HCT116 (cell line): ENCODE data around the gene NFATC1. TPM values are rescaled to one million over a fixed set of nuclear protein-coding genes. Genes with fewer than 3 reads are reported as not detected.

ENCODE experiments used
- ATAC-seq: fragments of 200-7000 bp; cut with Tn5 transposase; 2 replicates; pipeline ENCODE4 v1.9.1; 2020; ENCODE audit warnings: mild to moderate bottlenecking, moderate library complexity
- BruUV-seq: library from RNA; stranded (reverse); fragments of 400-500 nt; replicated peaks from 2 replicates; lab custom pipeline; 2021; lab: Mats Ljungman, UMichigan
- CTCF ChIA-PET: fragments of 300-600 bp; sonication (Branson Sonifier 250); formaldehyde crosslinking; loops from one replicate; lab custom pipeline; 2021; ENCODE audit warnings: antibody characterized with exemption; lab: Charles Lee
- POLR2A ChIA-PET: fragments of 300-600, 350-600 bp; sonication (Branson Sonifier 250); formaldehyde crosslinking; loops from one replicate; lab custom pipeline; 2021; ENCODE audit warnings: antibody characterized with exemption; lab: Charles Lee
- RAD21 ChIA-PET, 2 experiments: fragments of 300-600 bp; sonication (Branson Sonifier 250); formaldehyde crosslinking; loops; one replicate each; lab custom pipeline; 2023; ENCODE audit warnings: low total read pairs in 2 of 2; ENCODE audit not compliant: uncharacterized antibody in 2 of 2, unreplicated experiment in 2 of 2, low non-redundant PET in 1 of 2; lab: Charles Lee
- DNase-seq: peaks from one replicate; pipeline ENCODE4 v3.0.0-alpha.2; 2010; ENCODE audit warnings: low read depth, low spot score
- H2AFZ ChIP-seq: fragments of 200-600 bp; shearing (Covaris generic), sonication (generic); 2 replicates; pipeline ENCODE4 v1.6.1; 2017; ENCODE audit warnings: low read depth, mixed run types, mixed read lengths, antibody characterized with exemption, low read length; ENCODE audit not compliant: poor library complexity, severe bottlenecking
- H3K27ac ChIP-seq: 2 replicates; pipeline ENCODE4 v1.5.1; 2012; ENCODE audit warnings: low read depth, low read length
- H3K27me3 ChIP-seq: fragments of 200-600 bp; sonication (generic); 2 replicates; pipeline ENCODE4 v1.6.1; 2016; ENCODE audit warnings: mixed run types, low read length, mixed read lengths; ENCODE audit not compliant: insufficient read depth
- H3K36me3 ChIP-seq, 2 experiments: fragments of 200-500 bp in 1 of 2; fragments of 200-600 bp in 1 of 2; sonication (Bioruptor generic) in 1 of 2; sonication (generic) in 1 of 2; 2 replicates each; pipeline versions ENCODE4 v1.5.1 to v1.6.1; 2014 to 2016; ENCODE audit warnings: low read length in 2 of 2, inconsistent platforms in 1 of 2, mixed read lengths in 1 of 2, mixed run types in 1 of 2; ENCODE audit not compliant: insufficient read depth in 2 of 2, control insufficient read depth in 1 of 2
- H3K4me1 ChIP-seq, 2 experiments: fragments of 200-600 bp in 1 of 2; sonication (generic) in 1 of 2; 2 replicates each; pipeline versions ENCODE4 v1.5.1 to v1.6.1; 2012 to 2017; ENCODE audit warnings: low read length in 2 of 2, inconsistent platforms in 1 of 2, mild to moderate bottlenecking in 1 of 2, mixed read lengths in 1 of 2, mixed run types in 1 of 2, moderate library complexity in 1 of 2; ENCODE audit not compliant: insufficient read depth in 2 of 2, control insufficient read depth in 1 of 2
- H3K4me2 ChIP-seq: fragments of 200-600 bp; sonication (generic); 2 replicates; pipeline ENCODE4 v1.6.1; 2017; ENCODE audit warnings: mixed run types, low read length, mixed read lengths
- H3K4me3 ChIP-seq, 2 experiments: fragments of 200-600 bp in 1 of 2; sonication (generic) in 1 of 2; replicated peaks in 1 of 2; 2 replicates each; pipeline ENCODE4 v1.5.1; 2011 to 2016; ENCODE audit warnings: low read length in 2 of 2, control low read depth in 1 of 2, low read depth in 1 of 2, mild to moderate bottlenecking in 1 of 2, mixed read lengths in 1 of 2, mixed run types in 1 of 2
- H3K79me2 ChIP-seq: fragments of 200-600 bp; sonication (generic); 2 replicates; pipeline ENCODE4 v1.6.1; 2017; ENCODE audit warnings: mild to moderate bottlenecking, mixed run types, low read length, moderate library complexity, mixed read lengths; ENCODE audit not compliant: insufficient read depth
- H3K9ac ChIP-seq: fragments of 200-600 bp; sonication (generic); 2 replicates; pipeline ENCODE4 v1.6.1; 2016; ENCODE audit warnings: low read length, mixed read lengths
- H3K9me2 ChIP-seq: fragments of 200-600 bp; sonication (generic), shearing (Covaris generic); 2 replicates; pipeline ENCODE4 v1.6.1; 2017; ENCODE audit warnings: mixed run types, mild to moderate bottlenecking, moderate library complexity; ENCODE audit not compliant: insufficient read depth
- H3K9me3 ChIP-seq, 2 experiments: fragments of 200-500 bp in 1 of 2; fragments of 200-600 bp in 1 of 2; sonication (Bioruptor generic) in 1 of 2; sonication (generic) in 1 of 2; 2 replicates each; pipeline ENCODE4 v1.6.1; 2014 to 2017; ENCODE audit warnings: low read length in 2 of 2, mixed read lengths in 2 of 2, inconsistent platforms in 1 of 2, low read depth in 1 of 2, mild to moderate bottlenecking in 1 of 2, mixed run types in 1 of 2, moderate library complexity in 1 of 2; ENCODE audit not compliant: control insufficient read depth in 1 of 2, insufficient read depth in 1 of 2
- H4K20me1 ChIP-seq: fragments of 200-600 bp; sonication (generic), shearing (Covaris generic); 2 replicates; pipeline ENCODE4 v1.6.1; 2017; ENCODE audit warnings: mixed run types, mild to moderate bottlenecking, moderate library complexity; ENCODE audit not compliant: insufficient read depth
- CBX3 ChIP-seq: IDR thresholded peaks from 2 replicates; pipeline ENCODE4 v1.6.1; 2012; ENCODE audit warnings: low read depth
- CEBPB ChIP-seq: IDR thresholded peaks from 2 replicates; pipeline ENCODE4 v1.6.1; 2012; ENCODE audit warnings: low read depth
- EGR1 ChIP-seq: IDR thresholded peaks from 2 replicates; pipeline ENCODE4 v1.6.1; 2012; ENCODE audit warnings: low read depth
- ELF1 ChIP-seq: IDR thresholded peaks from 2 replicates; pipeline ENCODE4 v1.6.1; 2012; ENCODE audit warnings: low read depth, borderline replicate concordance
- FOSL1 ChIP-seq: IDR thresholded peaks from 2 replicates; pipeline ENCODE4 v1.6.1; 2012; ENCODE audit warnings: low read depth
- JUND ChIP-seq: IDR thresholded peaks from 2 replicates; pipeline ENCODE4 v1.6.1; 2012
- MAX ChIP-seq: IDR thresholded peaks from 2 replicates; pipeline ENCODE4 v1.6.1; 2012
- POLR2A ChIP-seq: IDR thresholded peaks from 2 replicates; pipeline ENCODE4 v1.7.0; 2011; ENCODE audit warnings: borderline replicate concordance; ENCODE audit not compliant: insufficient read depth, insufficient read length; ENCODE audit errors: extremely low read depth
- POLR2AphosphoS5 ChIP-seq: IDR thresholded peaks from 2 replicates; pipeline ENCODE4 v1.6.1; 2011; ENCODE audit warnings: mild to moderate bottlenecking, low read depth, low read length, moderate library complexity
- RAD21 ChIP-seq: IDR thresholded peaks from 2 replicates; pipeline ENCODE4 v1.6.1; 2012; ENCODE audit warnings: low read depth, mild to moderate bottlenecking
- SIN3A ChIP-seq: IDR thresholded peaks from 2 replicates; pipeline ENCODE4 v1.6.1; 2012; ENCODE audit warnings: low read depth
- SP1 ChIP-seq: IDR thresholded peaks from 2 replicates; pipeline ENCODE4 v1.6.1; 2012; ENCODE audit warnings: low read depth
- TCF7L2 ChIP-seq: IDR thresholded peaks from 2 replicates; pipeline ENCODE4 v1.7.0; 2011; ENCODE audit warnings: borderline replicate concordance, inconsistent platforms; ENCODE audit not compliant: insufficient read depth, insufficient read length; ENCODE audit errors: extremely low read depth
- YY1 ChIP-seq: IDR thresholded peaks from 2 replicates; pipeline ENCODE4 v1.6.1; 2011; ENCODE audit warnings: low read length, low read depth, moderate library complexity, mild to moderate bottlenecking; ENCODE audit not compliant: insufficient replicate concordance; ENCODE audit errors: extremely low read depth
- ZFX ChIP-seq: fragments of 450-650 bp; IDR thresholded peaks from 2 replicates; pipeline ENCODE4 v1.6.1; 2017
- ZNF274 ChIP-seq: fragments of 200-500 bp; sonication (Bioruptor generic); IDR thresholded peaks from 2 replicates; pipeline ENCODE4 v1.6.1; 2014; ENCODE audit warnings: mild to moderate bottlenecking, low read depth, low read length, inconsistent platforms
- intact Hi-C: fragments of 100-400 bp; cut with micrococcal nuclease; formaldehyde crosslinking; loops from 2 replicates; pipeline ENCODE4 v1.10.0; 2022
- total RNA-seq: library from RNA; stranded (reverse); gene quantifications from one replicate; pipeline ENCODE4 v1.2.1, GENCODE V29; 2021; ENCODE audit not compliant: unreplicated experiment
- TF ChIP-seq, protein P1 (sequence below): IDR thresholded peaks from 2 replicates; pipeline ENCODE4 v1.6.1; 2011; ENCODE audit warnings: mild to moderate bottlenecking, low read length, moderate library complexity; ENCODE audit not compliant: insufficient replicate concordance; ENCODE audit errors: extremely low read depth
- TF ChIP-seq, protein P2 (sequence below): IDR thresholded peaks from 2 replicates; pipeline ENCODE4 v1.6.1; 2012

Gene NFATC1
- total RNA-seq, 1 experiment from 2014 or later, result 20.8 TPM

DNA sequence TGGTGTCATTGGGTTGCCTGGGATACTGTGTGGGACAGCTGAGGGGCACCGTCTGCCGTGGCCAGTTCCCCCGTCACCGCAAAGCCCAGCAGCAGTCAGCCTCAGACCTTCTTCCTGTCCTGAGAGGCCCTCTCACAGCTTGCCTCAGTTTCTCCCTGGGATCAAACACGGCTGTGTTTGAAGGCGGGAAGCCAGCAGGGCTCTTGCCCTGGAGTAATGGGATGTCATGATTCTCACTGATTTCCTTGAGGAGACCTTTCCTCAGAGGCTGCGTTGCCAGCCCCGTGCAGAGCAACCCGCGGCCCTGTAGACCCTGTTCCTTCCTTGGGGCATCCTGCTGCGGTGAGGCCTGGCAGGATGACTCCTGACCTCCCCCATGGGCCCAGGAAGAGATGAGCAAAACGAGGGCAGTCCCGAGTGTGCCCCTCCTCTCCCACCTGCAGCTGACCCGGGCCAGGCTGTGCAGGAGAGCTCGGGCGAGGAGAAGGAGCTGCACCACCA lies 13.9 kb upstream of the NFATC1 start:
- TF ChIP-seq JUND (no peak), TCF7L2 (no peak), EGR1 (no peak), YY1 (no peak), ZFX (no peak), RAD21 (no peak), SP1 (no peak), POLR2AphosphoS5 (no peak), FOSL1 (no peak), ZNF274 (no peak), MAX (no peak), SIN3A (no peak), CEBPB (no peak), POLR2A (no peak), ELF1 (no peak), CBX3 (no peak)
- TF ChIP-seq, protein P1, sequence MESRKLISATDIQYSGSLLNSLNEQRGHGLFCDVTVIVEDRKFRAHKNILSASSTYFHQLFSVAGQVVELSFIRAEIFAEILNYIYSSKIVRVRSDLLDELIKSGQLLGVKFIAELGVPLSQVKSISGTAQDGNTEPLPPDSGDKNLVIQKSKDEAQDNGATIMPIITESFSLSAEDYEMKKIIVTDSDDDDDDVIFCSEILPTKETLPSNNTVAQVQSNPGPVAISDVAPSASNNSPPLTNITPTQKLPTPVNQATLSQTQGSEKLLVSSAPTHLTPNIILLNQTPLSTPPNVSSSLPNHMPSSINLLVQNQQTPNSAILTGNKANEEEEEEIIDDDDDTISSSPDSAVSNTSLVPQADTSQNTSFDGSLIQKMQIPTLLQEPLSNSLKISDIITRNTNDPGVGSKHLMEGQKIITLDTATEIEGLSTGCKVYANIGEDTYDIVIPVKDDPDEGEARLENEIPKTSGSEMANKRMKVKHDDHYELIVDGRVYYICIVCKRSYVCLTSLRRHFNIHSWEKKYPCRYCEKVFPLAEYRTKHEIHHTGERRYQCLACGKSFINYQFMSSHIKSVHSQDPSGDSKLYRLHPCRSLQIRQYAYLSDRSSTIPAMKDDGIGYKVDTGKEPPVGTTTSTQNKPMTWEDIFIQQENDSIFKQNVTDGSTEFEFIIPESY, result no peak
- TF ChIP-seq, protein P2, sequence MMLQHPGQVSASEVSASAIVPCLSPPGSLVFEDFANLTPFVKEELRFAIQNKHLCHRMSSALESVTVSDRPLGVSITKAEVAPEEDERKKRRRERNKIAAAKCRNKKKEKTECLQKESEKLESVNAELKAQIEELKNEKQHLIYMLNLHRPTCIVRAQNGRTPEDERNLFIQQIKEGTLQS, result no peak
- TF ChIP-seq, all 23 proteins: peak for 0
- DNase-seq, result no peak
- no peaks in the 10 kb centered on the region for H3K79me2 ChIP-seq
- intact Hi-C loops, result loop anchor here (1.0 kb wide), 1 partner anchor 146 kb away; no protein-coding TSS in a partner anchor
- no peak overlapping the region for H3K4me3 ChIP-seq
- POLR2A ChIA-PET, result no interaction called here
- no peak overlapping the region for H2AFZ ChIP-seq
- peaks cover 0 to 5% of the 10 kb centered on the region in 2 experiments; a peak in 1 of 4 replicates for H3K4me1 ChIP-seq
- CTCF ChIA-PET, result interaction anchor here (1.1 to 1.3 kb wide), 2 partner anchors 261 to 263 kb away, joined by 3 to 4 read pairs; no protein-coding TSS in a partner anchor
- no TSS peak for BruUV-seq
- RAD21 ChIA-PET, result no interaction called here
- no peaks in the 10 kb centered on the region for H3K9me2 ChIP-seq
- no peaks in the 10 kb centered on the region; a peak in 1 of 4 replicates for H3K36me3 ChIP-seq
- H3K9me3 ChIP-seq, result no peaks in the 10 kb centered on the region
- no peak overlapping the region for H3K27ac ChIP-seq
- H3K9ac ChIP-seq, result no peak overlapping the region
- H4K20me1 ChIP-seq, result no peaks in the 10 kb centered on the region
- no peak for ATAC-seq
- H3K27me3 ChIP-seq, result no peaks in the 10 kb centered on the region
- H3K4me2 ChIP-seq, result no peak overlapping the region
